Stimulated activated CD8-positive, alpha-beta memory T cell treated with anti-CD3 and anti-CD28 coated beads, Interleukin-4, amount 100 ng/mL, for 4 hours (primary cell): ENCODE results near the gene FAM81A.
"Not testable (repeated sequence)": the region's sequence is repeated elsewhere in the genome, so short reads cannot be mapped to it uniquely, and the experiment has no call there.

Experiments
- DNase-seq, 2 donors: peaks; one replicate each; pipeline ENCODE4 v3.0.0-alpha.2; 2020; ENCODE audit warnings: low read depth in 2 of 2, low spot score in 1 of 2

Gene FAM81A

DNA sequence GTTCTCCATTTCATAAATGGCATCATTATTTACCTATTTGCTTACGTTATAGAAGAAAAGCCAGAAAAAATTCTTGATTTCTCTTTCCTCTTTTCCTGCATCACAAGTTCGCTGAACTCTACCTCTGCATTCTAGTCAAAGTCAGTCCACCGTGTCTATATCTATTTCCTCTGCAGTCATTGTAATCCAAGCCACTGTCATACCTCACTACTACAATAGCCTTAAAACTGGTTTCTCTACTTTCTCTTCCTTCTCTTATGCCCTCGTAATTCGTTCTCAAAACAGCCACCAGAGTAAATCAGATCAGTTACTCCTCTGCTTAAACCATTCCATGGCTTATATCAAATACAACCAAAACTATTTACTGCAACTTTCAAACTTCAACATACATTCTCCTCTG, 13.4 kb upstream of the FAM81A start:
- DNase-seq, result no peak

DNA sequence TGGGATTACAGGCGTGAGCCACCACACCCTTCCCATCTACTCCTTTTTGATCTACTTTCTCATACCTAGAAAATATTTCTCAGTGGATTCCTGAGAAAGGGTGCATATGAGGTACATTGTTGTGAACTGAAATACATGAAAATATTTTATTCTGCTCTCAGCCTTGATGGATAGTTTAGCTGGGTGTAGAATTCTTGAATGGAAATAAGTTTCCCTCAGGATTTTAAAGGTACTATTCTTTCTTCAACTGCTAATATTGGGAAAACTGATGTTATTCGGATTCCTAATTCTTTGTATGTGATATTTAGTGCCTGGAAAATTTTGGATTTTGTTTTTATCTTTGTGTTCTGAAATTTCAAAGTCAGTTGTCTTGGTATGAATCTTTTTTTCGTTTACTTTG, 9.1 kb upstream of the FAM81A start:
- DNase-seq, result not testable (repeated sequence)

GRCh38 chr15:59432389-59432788, 5.6 kb upstream of the FAM81A start:
- no peak for DNase-seq

GRCh38 chr15:59434481-59434880, 3.5 kb upstream of the FAM81A start:
- no peak for DNase-seq

DNA sequence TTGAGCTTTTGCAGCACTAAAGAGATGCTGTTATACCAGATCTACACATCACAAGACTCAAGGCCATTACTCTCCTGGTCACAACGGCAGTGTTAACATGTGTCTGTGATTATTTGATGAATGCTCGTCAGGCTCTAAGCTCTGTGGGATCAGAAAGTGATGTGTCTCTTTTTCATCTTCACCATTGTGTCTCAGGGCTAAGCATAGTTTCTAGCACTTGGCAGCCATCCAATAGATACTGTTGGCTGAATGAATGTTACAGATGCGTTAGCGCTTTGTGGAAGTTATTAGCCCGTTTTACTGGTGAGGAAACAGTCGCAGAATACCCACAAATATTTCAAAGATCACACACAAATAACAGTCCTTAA, 1.2 kb upstream of the FAM81A start:
- DNase-seq, result no peak

DNA sequence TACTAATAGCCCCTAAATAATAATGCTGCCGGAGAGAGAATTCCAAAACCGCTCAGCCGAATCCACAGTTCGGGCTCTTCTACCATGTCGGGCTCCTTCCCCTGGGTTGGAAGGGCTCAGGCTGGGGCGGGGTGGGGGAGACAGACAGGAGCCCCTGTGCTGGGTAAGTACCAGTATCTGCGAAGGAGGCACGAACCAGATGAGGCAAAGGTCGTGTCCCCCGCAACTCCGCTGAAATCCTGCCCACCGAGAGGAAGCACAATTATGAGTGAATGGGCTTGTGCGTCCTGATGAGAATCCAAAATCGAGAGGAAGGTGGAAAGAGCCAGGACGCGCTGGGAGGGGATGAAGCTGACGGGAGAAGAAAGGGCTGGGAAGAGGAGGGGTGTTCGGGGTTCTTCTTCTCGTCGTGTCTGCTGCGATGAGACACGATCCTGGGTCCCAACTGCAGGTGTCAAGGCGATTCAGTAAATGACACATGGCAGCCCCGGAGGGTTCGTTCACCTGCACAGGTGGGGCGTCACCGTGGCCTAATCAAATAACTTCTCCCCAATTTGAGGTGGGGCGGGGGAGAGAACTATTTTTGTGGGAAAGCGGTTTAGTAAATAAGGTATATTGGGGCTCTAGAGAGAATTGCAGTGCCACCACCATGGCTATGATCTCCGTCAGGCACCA, 707 bp upstream of the FAM81A start:
- DNase-seq, result no peak

GRCh38 chr15:59438625-59439290, 772 bp downstream of the FAM81A start:
- no peak for DNase-seq

DNA sequence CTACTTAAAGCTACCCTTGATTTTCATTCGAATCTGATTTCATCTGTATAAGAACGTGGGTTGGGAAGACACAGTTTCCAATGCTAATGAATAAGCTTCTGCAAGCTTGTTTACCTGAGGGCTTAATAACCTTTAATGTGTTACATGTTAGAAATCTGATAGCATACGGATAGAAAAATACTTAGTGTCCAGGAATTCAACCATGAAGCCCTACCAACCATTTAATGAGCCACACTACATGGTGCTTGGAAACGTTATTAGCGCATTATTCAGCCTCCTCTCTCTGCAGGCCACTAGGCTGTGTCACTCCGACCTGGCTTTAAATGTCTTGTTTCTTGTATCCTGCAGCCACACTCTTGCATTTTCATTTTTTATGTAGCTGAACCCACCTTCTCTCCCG, 1.6 kb downstream of the FAM81A start:
- no peak for DNase-seq

GRCh38 chr15:59443341-59444072, 5.5 kb downstream of the FAM81A start:
- DNase-seq, result no peak

- DNase-seq, result no peak
These were observed 6.3 kb downstream of the FAM81A start for GRCh38 chr15:59444081-59444835.

- no peak for DNase-seq
These were observed 7.1 kb downstream of the FAM81A start for GRCh38 chr15:59444980-59445545.

- no peak for DNase-seq
These were observed 8.4 kb downstream of the FAM81A start for GRCh38 chr15:59446232-59446957.

GRCh38 chr15:59447367-59447766, 9.4 kb downstream of the FAM81A start:
- DNase-seq, result no peak

DNA sequence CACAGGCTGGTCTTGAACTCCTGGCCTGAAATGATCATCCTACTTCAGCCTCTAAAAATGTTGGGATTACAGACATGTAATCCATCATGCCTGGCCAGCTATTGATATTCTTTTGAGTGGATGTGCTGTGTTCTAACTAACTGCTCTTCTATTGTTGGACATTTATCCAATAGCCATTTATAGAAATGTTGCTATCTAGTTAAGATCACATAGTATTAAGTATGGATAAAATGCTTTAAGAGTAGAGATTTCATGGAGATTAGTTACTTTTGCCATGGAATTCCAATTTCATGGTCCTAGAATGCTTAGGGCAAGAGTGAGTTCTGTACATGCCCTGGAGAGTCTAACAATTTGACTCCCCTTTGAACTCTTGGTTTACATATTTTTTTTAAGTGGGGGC, 10.9 kb downstream of the FAM81A start:
- no peak for DNase-seq

DNA sequence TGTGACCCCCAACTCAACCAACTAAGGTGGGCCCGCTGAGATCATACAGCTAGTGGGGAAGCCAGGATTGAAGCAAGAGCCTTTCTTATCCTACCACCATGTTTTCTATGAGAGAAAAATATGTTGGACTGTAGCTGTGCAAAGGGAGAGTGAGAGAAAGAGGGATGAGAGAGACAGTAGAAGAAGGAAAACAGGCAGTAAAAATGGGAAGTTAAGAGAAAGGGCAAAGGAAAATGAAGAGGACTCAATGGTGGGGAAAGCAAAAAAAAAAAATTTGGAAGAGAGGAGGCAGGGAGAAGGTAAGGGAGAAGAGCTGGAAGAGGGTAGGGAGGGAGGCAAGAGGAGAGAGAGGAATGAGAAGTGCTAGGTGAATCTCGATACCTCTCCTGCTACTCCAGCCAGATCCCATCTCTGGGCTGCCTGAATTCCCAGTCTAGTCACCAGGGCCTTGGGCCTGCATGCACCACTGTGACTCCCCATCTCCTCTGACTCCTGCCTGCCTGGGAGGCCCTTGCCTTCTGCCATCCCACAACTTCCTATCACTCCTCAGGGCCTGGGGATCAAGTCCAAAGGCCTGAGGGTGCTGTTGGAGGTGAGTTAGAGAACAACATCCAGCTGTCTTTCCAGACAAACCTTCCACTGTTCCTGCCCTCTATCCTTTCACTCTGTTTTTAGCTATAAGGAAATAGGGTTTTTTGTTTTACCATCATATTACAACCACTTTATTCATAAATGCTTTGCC, 15.7 kb downstream of the FAM81A start:
- DNase-seq, result no peak

- DNase-seq, result no peak
These were observed 18.1 kb downstream of the FAM81A start for GRCh38 chr15:59456114-59456513.

GRCh38 chr15:59457103-59457502, 19.1 kb downstream of the FAM81A start:
- no peak for DNase-seq

GRCh38 chr15:59461521-59461920, 23.5 kb downstream of the FAM81A start:
- no peak for DNase-seq

GRCh38 chr15:59473226-59473625, 35.2 kb downstream of the FAM81A start:
- no peak for DNase-seq

- DNase-seq, result not testable (repeated sequence)
These were observed 37.2 kb downstream of the FAM81A start for GRCh38 chr15:59475161-59475560.
